Limb (tissue), 2 donors: Measurements from ENCODE around the gene SF3B1.
"Not testable (repeated sequence)": the region's sequence is repeated elsewhere in the genome, so short reads cannot be mapped to it uniquely, and the experiment has no call there.

ENCODE experiments used
- DNase-seq, 2 donors: peaks; one replicate each; pipeline ENCODE4 v3.0.0-alpha.2; 2016; ENCODE audit errors: extremely low spot score in 2 of 2

The SF3B1 gene

DNA sequence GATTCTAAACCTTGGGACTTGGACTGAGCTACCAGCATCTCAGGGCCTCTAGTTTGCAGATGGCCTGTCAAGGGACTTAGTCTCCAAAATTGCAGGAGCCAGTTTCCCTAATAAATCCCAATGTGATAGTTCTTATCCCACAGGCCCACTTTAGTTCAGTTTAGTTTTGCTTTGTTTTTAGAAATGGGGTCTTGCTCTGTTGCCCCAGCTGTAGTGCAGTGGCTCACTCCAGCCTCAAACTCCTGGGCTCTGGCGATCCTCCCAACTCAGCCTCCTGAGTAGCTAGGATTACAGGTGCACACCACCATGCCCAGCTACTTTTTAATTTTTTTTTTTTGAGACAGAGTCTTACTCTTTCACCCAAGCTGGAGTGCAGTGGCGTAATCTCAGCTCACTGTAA, 2.6 kb upstream of the SF3B1 start:
- DNase-seq: no peak

DNA sequence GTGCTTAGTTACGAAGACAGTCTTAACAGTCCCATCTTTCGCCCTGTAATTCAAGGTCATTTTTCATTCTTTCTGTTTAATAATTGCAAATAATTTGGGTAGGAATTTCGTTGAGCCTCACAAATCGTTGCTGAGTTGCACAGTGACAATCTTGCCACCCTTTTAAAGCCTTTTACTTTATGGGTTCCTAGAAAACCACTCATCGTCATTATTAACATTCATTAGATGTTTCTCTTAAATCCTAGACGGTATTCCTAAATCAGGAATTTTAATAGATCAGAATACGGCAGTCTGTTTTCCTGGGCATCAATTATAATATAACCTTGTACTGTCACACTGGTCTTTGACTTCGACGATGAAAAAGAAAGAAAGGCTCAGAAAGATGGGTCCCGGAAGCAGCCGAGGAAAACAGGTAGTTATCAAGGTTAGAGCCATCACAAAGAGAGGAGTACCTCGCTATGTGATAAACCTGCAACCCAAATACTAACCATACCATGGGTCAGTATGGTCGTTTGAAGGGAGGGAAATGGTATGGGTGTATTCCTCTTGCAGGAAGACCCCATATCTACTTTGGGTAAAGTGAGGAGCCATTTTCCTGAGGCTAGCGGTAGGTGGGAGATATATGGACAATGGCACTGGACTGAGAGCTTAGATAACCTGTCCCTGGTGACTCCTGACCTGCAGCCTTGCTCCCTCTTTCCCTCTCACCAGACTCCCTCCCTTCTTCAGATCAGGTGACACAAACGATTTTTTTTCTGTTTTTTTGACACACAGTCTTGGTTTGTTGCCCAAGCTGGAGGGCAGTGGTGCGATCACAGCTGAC, 981 bp upstream of the SF3B1 start:
- no peak for DNase-seq

GRCh38 chr2:197433780-197434438, 919 bp downstream of the SF3B1 start:
- DNase-seq: peak in 1 of 2 donors; percentile 47

DNA sequence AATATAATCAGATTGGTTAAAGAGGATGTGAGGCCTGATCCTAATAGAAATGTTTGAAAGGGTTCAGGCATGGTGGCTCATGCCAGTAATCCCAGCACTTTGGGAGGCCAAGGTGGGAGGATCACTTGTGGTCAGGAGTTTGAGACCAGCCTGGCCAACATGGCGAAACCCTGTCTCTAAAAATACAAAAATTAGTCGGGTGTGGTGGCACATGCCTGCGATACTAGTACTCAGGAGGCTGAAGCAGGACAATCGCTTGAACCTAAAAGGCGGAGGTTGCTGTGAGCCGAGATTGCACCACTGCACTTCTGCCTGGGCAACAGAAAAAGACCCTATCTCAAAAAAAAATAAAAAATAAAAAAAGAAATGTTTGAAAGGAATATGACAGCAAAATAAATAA, 2.3 kb downstream of the SF3B1 start:
- not testable (repeated sequence) for DNase-seq

DNA sequence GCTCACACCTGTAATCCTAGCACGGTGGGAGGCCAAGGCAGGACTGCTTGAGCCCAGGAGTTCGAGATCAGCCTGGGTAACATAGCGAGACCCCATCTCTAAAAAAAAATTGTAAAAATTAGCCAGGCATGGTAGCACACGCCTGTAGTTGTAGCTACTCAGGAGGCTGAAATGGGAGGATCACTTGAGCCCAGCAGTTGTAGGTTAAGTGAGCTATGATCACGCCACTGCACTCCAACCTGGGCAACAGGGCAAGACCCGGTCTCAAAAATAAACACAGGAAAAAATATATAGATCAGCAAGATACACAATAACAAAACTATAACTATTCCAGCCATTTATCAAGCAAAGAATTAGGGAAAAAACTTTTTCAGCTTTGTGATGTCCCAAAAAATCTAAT, 3.0 kb downstream of the SF3B1 start:
- DNase-seq: no peak

GRCh38 chr2:197427986-197428385, 6.8 kb downstream of the SF3B1 start:
- DNase-seq: no peak

DNA sequence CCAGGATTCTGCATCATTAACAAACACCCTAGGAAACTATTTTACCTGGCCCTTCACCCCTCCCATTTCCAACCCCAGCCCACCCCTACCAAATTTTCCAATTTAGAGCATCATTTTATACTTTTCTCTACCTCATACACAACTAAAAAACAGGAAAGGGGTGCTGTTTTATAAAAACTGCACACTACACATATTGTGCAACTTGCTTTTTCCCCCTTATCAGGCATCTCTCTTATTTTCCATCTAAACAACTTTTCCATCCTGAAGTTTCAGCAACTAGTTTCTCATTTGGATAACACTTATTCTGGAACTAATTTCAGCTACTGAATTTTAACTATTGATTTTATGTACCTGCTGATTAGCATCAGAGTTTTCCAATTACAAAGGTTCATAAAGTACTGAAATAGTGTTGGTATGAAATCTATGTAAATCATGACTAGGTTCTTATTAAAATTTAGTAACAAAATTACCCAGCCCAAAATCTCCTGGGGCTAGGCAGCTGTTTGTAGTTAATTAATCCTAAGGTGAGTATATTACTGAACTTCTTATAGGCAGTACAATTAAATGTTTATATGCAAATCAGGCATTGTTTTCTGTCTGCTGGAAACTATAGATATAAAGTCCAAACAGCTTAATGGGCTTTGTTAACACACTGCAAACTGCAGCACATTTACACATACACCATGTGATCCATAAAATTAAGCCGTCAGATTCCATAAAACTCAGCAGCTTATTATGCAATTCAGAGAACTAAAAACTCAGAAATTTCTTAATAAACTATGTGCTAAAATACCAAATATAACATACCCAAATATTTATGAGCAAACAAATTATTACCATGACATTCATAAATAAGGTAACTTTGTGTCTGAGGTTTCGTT, 7.9 kb downstream of the SF3B1 start:
- DNase-seq: no peak

GRCh38 chr2:197425550-197425949, 9.3 kb downstream of the SF3B1 start:
- DNase-seq: no peak

GRCh38 chr2:197423307-197423706, 11.5 kb downstream of the SF3B1 start:
- DNase-seq: no peak

DNA sequence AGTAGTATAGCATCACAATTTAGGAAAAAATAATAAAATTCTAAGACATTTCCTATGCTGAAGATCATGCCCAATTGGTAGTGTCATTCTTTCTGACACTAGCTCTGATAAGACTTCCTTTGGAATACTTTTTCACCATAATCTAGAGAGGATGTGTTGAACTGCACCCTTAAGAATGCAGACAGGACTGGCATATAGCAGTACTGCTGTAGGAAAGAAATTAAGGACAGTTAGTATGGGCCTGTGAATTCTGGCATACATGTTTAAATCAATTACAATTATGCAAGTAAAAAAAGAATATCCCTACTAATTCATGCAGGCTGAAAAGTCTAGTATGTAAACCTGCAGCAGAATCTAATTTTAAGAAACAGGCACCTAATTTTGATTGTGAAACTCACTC, 15.4 kb downstream of the SF3B1 start:
- DNase-seq: no peak

DNA sequence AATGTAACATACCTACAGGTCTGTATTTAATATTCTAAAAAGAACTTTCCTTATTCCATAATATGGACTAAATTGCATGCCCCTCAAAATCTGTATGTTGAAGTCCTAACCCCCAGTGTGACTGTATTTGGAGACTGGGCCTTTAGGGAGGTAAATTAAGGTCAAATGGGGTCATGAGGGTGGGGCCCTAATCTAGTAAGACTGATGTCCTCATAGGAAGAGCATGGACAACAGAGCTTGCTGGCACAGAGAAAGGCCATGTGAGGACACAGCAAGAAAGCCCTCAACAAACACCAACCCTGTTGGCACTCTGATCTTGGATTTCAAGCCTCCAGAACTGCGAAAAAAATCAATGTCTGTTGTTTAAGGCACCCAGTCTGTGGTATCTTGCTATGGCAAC, 18.6 kb downstream of the SF3B1 start:
- no peak for DNase-seq

GRCh38 chr2:197414515-197414914, 20.3 kb downstream of the SF3B1 start:
- no peak for DNase-seq

DNA sequence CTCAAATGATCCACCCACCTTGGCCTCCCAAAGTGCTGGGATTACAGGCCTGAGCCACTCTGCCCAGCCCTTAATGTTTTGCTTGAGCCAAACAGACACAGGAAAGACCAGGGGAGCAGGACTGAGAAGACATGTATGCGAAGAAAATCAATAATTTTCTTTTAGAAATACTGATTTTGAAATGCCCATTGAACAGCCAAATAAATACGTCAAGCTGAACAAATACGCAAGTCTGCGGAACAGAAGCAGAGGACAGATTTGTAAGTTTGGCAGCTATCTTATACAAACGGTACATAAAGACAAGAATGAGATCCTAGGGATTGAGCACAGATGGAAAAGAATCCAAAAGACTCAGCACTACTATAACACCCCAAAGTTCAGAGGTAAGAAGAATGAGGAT, 20.8 kb downstream of the SF3B1 start:
- DNase-seq: no peak

DNA sequence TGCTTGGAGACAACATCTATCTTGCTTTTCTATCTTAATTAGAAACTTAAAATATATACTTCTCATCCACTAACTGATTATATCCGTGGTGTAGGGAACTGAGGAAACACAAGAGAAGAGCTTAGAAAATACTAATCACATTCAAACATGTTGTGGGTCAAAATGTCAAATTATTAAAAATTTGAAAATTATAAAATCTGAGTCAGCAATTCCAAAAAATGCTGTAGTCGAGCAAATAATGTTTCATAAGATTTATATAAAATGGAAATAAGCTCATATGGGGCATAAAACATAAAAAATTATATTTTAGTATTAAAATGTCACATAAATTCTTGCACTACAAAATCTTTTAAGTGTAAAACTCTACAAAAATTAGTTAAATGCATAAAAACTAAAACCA, 29.2 kb downstream of the SF3B1 start:
- no peak for DNase-seq

GRCh38 chr2:197399887-197400540, 34.8 kb downstream of the SF3B1 start:
- no peak for DNase-seq

DNA sequence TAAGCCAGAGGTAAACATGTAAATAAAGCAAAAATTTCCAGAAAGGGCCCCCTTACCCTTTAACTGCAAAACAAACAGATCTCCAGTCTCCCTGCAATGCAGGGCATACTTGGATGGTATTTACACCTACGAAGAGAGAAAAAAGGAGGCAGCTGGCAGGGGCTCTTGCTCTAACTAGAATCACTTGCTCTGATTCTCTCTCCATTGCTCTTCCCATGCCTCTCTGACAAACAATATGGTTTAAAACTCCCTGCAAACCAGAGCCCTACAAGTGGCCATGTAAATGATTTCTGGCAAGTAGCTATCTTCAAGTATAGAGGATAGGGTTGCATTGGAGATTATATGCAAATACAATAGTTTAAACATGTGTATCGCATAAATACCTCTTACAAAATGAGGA, 35.9 kb downstream of the SF3B1 start:
- no peak for DNase-seq

GRCh38 chr2:197391220-197391717, 43.6 kb downstream of the SF3B1 start:
- DNase-seq: no peak

DNA sequence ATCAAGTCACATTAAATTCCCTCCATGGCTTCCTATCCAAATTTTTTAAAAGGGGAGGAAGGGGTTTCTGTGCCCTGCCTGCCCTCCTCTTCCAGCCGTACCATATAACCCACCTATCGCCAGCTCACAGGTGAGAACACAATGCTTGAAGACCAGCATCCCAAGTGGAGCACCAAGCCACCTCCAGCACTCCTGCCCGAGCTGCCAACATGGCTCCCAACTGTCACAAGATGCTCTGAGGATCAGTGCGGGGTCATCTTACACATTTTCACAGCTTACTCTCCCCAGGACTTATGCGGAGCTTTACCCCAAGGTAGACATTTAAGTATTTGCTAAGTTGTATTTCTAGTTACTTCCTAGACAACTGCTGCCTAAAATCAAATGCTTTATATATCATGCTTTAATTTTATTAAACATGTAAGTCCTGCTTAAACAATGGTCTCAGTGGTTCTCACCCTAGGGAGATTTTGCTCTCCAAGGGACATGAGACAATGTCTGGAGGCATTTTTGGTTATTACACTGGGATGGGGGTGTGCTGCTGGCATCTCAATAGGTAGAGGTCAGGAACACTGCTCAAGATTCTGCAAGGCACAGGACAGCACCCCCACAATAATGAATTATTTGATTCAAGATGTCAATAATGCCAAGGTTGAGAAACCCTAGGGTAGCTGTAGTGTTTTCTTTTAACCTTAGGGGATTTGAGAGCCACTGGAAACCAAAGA, 45.8 kb downstream of the SF3B1 start:
- no peak for DNase-seq

DNA sequence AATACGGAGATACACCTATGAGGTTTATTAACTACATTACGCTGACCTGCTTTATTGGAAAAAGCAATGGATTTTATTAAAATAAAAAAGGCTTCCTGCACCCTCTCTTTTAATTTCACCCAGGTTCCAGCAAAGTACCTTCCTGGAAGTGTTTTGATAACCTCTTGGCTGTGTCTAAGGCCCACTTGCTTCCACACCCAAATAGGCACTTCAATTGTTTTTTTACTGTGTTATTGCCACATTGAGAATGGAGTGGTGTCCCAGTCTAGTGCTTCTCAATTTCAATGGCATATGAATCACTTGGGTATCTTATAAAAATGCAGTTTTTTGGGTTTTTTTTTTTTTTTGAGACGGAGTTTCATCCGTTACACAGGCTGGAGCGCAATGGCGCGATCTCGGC, 47.6 kb downstream of the SF3B1 start:
- DNase-seq: no peak

DNA sequence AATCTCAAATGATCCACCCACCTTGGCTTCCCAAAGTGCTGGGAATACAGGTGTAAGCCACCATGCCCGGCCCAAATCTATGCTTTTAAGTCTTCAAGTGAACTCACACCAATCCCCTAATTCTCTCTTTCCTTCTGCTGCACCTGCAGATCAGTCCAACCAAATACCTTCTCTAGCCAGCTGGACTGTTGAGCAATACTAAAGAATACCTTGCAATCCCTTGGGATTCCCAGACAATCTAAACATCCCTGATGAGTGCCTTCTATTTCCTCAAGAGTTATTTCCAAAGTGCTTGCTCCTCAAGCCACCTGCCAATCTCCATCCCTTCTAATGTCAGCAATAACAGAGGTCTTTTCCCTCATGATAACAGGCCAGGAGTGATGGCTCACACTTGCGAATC, 48.6 kb downstream of the SF3B1 start:
- no peak for DNase-seq

- DNase-seq: no peak
Observed at GRCh38 chr2:197383825-197384224, 51.0 kb downstream of the SF3B1 start.
